GM21367 (cell line): ENCODE results near the gene MYLK.
A peak's percentile ranks its signal among the peaks of the same experiment; 100 is the strongest.
"Not testable (repeated sequence)": the region's sequence is repeated elsewhere in the genome, so short reads cannot be mapped to it uniquely, and the experiment has no call there.

ENCODE experiments used
- ATAC-seq: cut with Tn5 transposase; IDR thresholded peaks from one replicate; pipeline ENCODE4 v1.9.1; 2021; ENCODE audit not compliant: unreplicated experiment

MYLK gene

GRCh38 chr3:123884203-123884831 lies at the start of gene MYLK:
Gene MYLK, minus strand, starts transcription at chr3:123884332. Its CDS starts 90,491 bp downstream, at chr3:123793841.
- ATAC-seq = peak; percentile 65

GRCh38 chr3:123930445-123930844 lies 46.3 kb upstream of the MYLK start:
- no peak for ATAC-seq

GRCh38 chr3:123929325-123929724 lies 45.2 kb upstream of the MYLK start:
- ATAC-seq = no peak

GRCh38 chr3:123926396-123926795 lies 42.3 kb upstream of the MYLK start:
- ATAC-seq = no peak

GRCh38 chr3:123920868-123921267 lies 36.7 kb upstream of the MYLK start:
- no peak for ATAC-seq

GRCh38 chr3:123920383-123920782 lies 36.3 kb upstream of the MYLK start:
- no peak for ATAC-seq

GRCh38 chr3:123919353-123919752 lies 35.2 kb upstream of the MYLK start:
- ATAC-seq = no peak

GRCh38 chr3:123914829-123915228 lies 30.7 kb upstream of the MYLK start:
- ATAC-seq = no peak

GRCh38 chr3:123909785-123910184 lies 25.7 kb upstream of the MYLK start:
- peak; percentile 55 for ATAC-seq

- no peak for ATAC-seq
Measured at GRCh38 chr3:123907720-123908119, 23.6 kb upstream of the MYLK start.

- no peak for ATAC-seq
Measured at GRCh38 chr3:123899300-123899865, 15.3 kb upstream of the MYLK start.

- no peak for ATAC-seq
Measured at GRCh38 chr3:123893012-123893411, 8.9 kb upstream of the MYLK start.

- no peak for ATAC-seq
Measured at GRCh38 chr3:123892195-123892594, 8.1 kb upstream of the MYLK start.

GRCh38 chr3:123890991-123891390 lies 6.9 kb upstream of the MYLK start:
- not testable (repeated sequence) for ATAC-seq

- not testable (repeated sequence) for ATAC-seq
Measured at GRCh38 chr3:123890162-123890561, 6.0 kb upstream of the MYLK start.

GRCh38 chr3:123884993-123885392 lies 861 bp upstream of the MYLK start:
- ATAC-seq = no peak

- ATAC-seq = no peak
Measured at GRCh38 chr3:123883701-123884202, 380 bp downstream of the MYLK start.

- ATAC-seq = no peak
Measured at GRCh38 chr3:123883111-123883510, 1.0 kb downstream of the MYLK start.

GRCh38 chr3:123881771-123882170 lies 2.4 kb downstream of the MYLK start:
- ATAC-seq = no peak

- no peak for ATAC-seq
Measured at GRCh38 chr3:123880998-123881561, 3.1 kb downstream of the MYLK start.

- ATAC-seq = no peak
Measured at GRCh38 chr3:123878807-123879206, 5.3 kb downstream of the MYLK start.

- no peak for ATAC-seq
Measured at GRCh38 chr3:123877965-123878364, 6.2 kb downstream of the MYLK start.
